OCI-LY3 (cell line): ENCODE data around the gene PCDH19.

ENCODE experiments used
- H2AFZ ChIP-seq: fragments of 200-600, 300-600 bp; shearing (Covaris generic); 2 replicates; pipeline ENCODE4 v1.6.0; 2014; ENCODE audit warnings: antibody characterized with exemption, low read depth, low read length
- H3K27ac ChIP-seq: fragments of 200-600, 300-600 bp; sonication (generic); 2 replicates; pipeline ENCODE4 v1.5.1; 2014; ENCODE audit warnings: mild to moderate bottlenecking, low read length, moderate library complexity, mixed read lengths
- H3K27me3 ChIP-seq: fragments of 200-600, 300-600 bp; sonication (generic); 2 replicates; pipeline ENCODE4 v1.6.1; 2014; ENCODE audit warnings: low read depth, low read length, mixed read lengths
- H3K36me3 ChIP-seq: fragments of 200-600, 300-600 bp; sonication (generic); replicated peaks from 2 replicates; pipeline ENCODE3; 2014; ENCODE audit warnings: low read depth, low read length, mixed read lengths
- H3K4me1 ChIP-seq: fragments of 300-600, 200-600 bp; sonication (generic); 2 replicates; pipeline ENCODE4 v1.6.1; 2014; ENCODE audit warnings: low read length, mixed read lengths
- H3K4me2 ChIP-seq: fragments of 200-600, 300-600 bp; sonication (generic); 2 replicates; pipeline ENCODE4 v1.6.1; 2014; ENCODE audit warnings: low read length, mixed read lengths
- H3K4me3 ChIP-seq: fragments of 300-600, 200-600 bp; sonication (generic); 2 replicates; pipeline ENCODE4 v1.5.1; 2014; ENCODE audit warnings: antibody characterized with exemption, mild to moderate bottlenecking, low read length, moderate library complexity
- H3K79me2 ChIP-seq: fragments of 300-600, 200-600 bp; shearing (Covaris generic); 2 replicates; pipeline ENCODE4 v1.6.1; 2014; ENCODE audit warnings: mild to moderate bottlenecking, low read length, mixed read lengths
- H3K9ac ChIP-seq: fragments of 300-600, 200-600 bp; shearing (Covaris generic); 2 replicates; pipeline ENCODE4 v1.6.0; 2014; ENCODE audit warnings: mild to moderate bottlenecking, low read length, moderate library complexity
- H3K9me3 ChIP-seq: fragments of 200-600, 300-600 bp; shearing (Covaris generic); 2 replicates; pipeline ENCODE4 v1.6.1; 2014; ENCODE audit warnings: low read length, mixed read lengths; ENCODE audit not compliant: insufficient read depth
- H4K20me1 ChIP-seq: fragments of 200-600, 300-600 bp; sonication (generic); 2 replicates; pipeline ENCODE4 v1.6.1; 2016; ENCODE audit warnings: low read length, mixed read lengths; ENCODE audit not compliant: insufficient read depth
- EZH2phosphoT487 ChIP-seq: fragments of 200-600 bp; shearing (Covaris generic); IDR thresholded peaks from 2 replicates; pipeline ENCODE4 v1.6.1; 2018; ENCODE audit warnings: antibody characterized with exemption, mixed run types, low read depth
- TF ChIP-seq, protein P1 (sequence below): fragments of 200-600, 300-600 bp; sonication (generic); IDR thresholded peaks from 2 replicates; pipeline ENCODE4 v1.5.1; 2014; ENCODE audit warnings: antibody characterized with exemption, low read length, low read depth

The PCDH19 gene

DNA sequence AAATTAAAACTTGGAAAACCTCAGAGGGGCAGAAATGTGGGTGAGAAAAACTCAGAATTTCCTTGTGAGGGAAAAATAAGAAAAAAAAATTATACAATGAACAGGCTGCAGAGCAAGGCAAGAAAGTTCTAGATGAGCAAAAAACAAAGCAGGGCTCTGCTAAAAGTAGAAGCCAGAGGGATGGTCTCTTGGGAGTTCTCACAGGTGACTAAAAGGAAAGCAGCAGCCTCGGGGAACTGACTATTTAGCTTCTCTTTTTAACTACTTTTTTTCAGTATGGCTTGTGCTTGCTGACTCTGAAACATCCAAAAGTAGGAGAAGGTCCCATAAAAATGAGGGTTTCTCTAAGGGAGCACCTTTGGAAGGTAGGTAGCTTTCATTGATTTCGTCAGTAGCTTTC is 36.4 kb downstream of the PCDH19 start:
- Histone ChIP-seq H3K4me3 (no peak overlapping the region), H3K79me2 (no peaks in the 10 kb centered on the region), H3K4me1 (peaks cover 20% of the 10 kb centered on the region), H2AFZ (no peak overlapping the region), H3K9me3 (no peaks in the 10 kb centered on the region), H3K36me3 (no peaks in the 10 kb centered on the region), H3K27me3 (no peaks in the 10 kb centered on the region), H4K20me1 (no peaks in the 10 kb centered on the region), H3K27ac (no peak overlapping the region), H3K9ac (no peak overlapping the region), H3K4me2 (peak overlapping the region; percentile 30)
- TF ChIP-seq, protein P1, sequence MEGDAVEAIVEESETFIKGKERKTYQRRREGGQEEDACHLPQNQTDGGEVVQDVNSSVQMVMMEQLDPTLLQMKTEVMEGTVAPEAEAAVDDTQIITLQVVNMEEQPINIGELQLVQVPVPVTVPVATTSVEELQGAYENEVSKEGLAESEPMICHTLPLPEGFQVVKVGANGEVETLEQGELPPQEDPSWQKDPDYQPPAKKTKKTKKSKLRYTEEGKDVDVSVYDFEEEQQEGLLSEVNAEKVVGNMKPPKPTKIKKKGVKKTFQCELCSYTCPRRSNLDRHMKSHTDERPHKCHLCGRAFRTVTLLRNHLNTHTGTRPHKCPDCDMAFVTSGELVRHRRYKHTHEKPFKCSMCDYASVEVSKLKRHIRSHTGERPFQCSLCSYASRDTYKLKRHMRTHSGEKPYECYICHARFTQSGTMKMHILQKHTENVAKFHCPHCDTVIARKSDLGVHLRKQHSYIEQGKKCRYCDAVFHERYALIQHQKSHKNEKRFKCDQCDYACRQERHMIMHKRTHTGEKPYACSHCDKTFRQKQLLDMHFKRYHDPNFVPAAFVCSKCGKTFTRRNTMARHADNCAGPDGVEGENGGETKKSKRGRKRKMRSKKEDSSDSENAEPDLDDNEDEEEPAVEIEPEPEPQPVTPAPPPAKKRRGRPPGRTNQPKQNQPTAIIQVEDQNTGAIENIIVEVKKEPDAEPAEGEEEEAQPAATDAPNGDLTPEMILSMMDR, result no peak

DNA sequence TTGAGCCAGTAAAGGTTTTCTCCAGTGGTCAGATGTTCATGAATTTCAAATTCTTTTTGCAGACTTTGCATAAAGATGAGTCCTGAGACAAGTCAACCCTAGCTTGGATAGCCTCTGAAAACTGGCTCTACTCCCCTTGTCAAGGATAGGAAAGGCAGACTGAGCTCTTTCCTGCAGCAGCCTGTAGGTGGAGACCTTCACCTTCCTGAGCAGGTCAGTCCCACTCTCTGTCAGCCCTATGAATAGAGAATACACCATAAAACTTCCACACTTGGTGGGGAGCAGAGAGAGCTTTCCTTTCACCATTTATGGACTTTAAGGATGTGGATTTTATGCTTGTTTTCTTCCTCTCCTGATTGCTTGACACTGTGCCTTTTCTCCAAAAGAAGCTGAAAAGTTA is 41.9 kb downstream of the PCDH19 start:
- no peak overlapping the region for H3K4me3 ChIP-seq
- TF ChIP-seq, protein P1, result peak; percentile 62
- no peak for TF ChIP-seq EZH2phosphoT487
- H3K36me3 ChIP-seq, result no peaks in the 10 kb centered on the region
- no peak overlapping the region for H2AFZ ChIP-seq
- H3K79me2 ChIP-seq, result no peaks in the 10 kb centered on the region
- no peaks in the 10 kb centered on the region for H4K20me1 ChIP-seq
- no peaks in the 10 kb centered on the region for H3K27me3 ChIP-seq
- H3K4me1 ChIP-seq, result peaks cover 26% of the 10 kb centered on the region
- no peak overlapping the region for H3K9ac ChIP-seq
- H3K4me2 ChIP-seq, result no peak overlapping the region
- H3K9me3 ChIP-seq, result no peaks in the 10 kb centered on the region
- H3K27ac ChIP-seq, result no peak overlapping the region

DNA sequence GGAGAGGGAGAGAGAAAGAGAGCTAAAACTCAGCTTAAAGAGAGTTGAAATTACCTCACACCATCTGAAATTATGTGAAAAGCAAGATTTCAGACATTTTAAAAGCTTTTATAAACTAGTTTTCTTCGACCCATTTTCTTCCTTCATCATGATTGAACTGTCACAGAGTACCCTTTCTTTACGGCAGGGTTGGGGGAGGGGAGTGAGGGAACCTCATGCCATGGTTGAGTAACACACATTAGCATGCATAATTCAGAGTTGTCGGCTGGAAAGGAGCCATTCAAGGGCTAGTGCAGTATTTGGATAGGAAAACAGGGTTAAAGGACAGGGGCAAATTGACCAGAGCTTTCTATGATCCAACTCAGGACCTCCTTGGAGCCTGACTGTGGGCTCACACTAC is 46.2 kb downstream of the PCDH19 start:
- no peaks in the 10 kb centered on the region for H3K79me2 ChIP-seq
- no peaks in the 10 kb centered on the region for H4K20me1 ChIP-seq
- no peaks in the 10 kb centered on the region for H3K9me3 ChIP-seq
- H3K27me3 ChIP-seq, result no peaks in the 10 kb centered on the region
- H2AFZ ChIP-seq, result no peak overlapping the region
- no peak for TF ChIP-seq EZH2phosphoT487
- TF ChIP-seq, protein P1, result no peak
- H3K27ac ChIP-seq, result no peak overlapping the region
- no peak overlapping the region for H3K9ac ChIP-seq
- no peaks in the 10 kb centered on the region for H3K36me3 ChIP-seq
- peaks cover 18% of the 10 kb centered on the region for H3K4me1 ChIP-seq
- peak overlapping the region; percentile 54 for H3K4me2 ChIP-seq
- no peak overlapping the region for H3K4me3 ChIP-seq

DNA sequence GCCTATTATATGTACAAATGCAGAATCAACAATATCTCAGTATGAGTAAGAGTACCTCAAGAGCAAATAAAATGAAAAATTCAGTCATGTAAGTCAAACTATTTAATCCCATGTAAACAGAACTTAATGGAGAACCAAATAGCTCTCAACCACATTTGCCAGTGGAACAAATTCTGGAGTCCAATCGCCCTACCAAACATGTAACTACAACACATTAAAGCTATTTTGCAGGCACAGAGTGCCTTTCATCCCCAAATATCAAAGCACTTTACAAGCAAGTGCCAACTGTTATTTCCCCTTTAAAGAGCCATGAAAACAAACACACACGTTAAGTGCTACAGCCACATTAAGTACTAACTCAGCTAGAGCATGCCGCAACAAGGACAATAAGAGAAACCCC is 51.3 kb downstream of the PCDH19 start:
- no peaks in the 10 kb centered on the region for H3K27me3 ChIP-seq
- no peak overlapping the region for H2AFZ ChIP-seq
- no peak overlapping the region for H3K27ac ChIP-seq
- no peaks in the 10 kb centered on the region for H3K79me2 ChIP-seq
- H4K20me1 ChIP-seq, result no peaks in the 10 kb centered on the region
- H3K4me1 ChIP-seq, result peaks cover 1% of the 10 kb centered on the region
- no peaks in the 10 kb centered on the region for H3K9me3 ChIP-seq
- TF ChIP-seq, protein P1, result no peak
- no peak for TF ChIP-seq EZH2phosphoT487
- H3K9ac ChIP-seq, result no peak overlapping the region
- H3K4me2 ChIP-seq, result no peak overlapping the region
- H3K36me3 ChIP-seq, result no peaks in the 10 kb centered on the region
- H3K4me3 ChIP-seq, result no peak overlapping the region
